ENCODE measurements around the gene SLC29A3. TPM values are rescaled to one million over a fixed set of nuclear protein-coding genes. Genes with fewer than 3 reads are reported as not detected.
A peak's percentile ranks its signal among the peaks of the same experiment; 100 is the strongest.

SLC29A3 gene
- total RNA-seq, result 1.7 TPM
- long read RNA-seq, partial matches to known transcripts, result 0 of 4 reads
- long read RNA-seq, other reads (novel, unspliced or antisense), result 1 of 4 reads

GRCh38 chr10:71319042-71319799 is at the start of gene SLC29A3:
Gene SLC29A3 (plus strand): TSS chr10:71319259. CDS start chr10:71319310, 51 bp downstream.
- Histone ChIP-seq H3K4me1 (peaks cover 28% of the 10 kb centered on the region), H3K27ac (replicated peaks) (peak within 1 kb of the TSS; percentile 80), H3K4me3 (peak within 1 kb of the TSS; percentile 86), H3K36me3 (peaks cover 7% of the 10 kb centered on the region), H3K27me3 (ENCODE audit: low read depth) (no peaks in the 10 kb centered on the region), H3K9me3 (replicated peaks) (no peaks in the 10 kb centered on the region)
- DNase-seq, result peak; percentile 83
- intact Hi-C loops (cut with micrococcal nuclease), result loop anchor here (10.0 kb wide), 1 partner anchor 256 kb away; no protein-coding TSS in a partner anchor
- TF ChIP-seq, protein P1, sequence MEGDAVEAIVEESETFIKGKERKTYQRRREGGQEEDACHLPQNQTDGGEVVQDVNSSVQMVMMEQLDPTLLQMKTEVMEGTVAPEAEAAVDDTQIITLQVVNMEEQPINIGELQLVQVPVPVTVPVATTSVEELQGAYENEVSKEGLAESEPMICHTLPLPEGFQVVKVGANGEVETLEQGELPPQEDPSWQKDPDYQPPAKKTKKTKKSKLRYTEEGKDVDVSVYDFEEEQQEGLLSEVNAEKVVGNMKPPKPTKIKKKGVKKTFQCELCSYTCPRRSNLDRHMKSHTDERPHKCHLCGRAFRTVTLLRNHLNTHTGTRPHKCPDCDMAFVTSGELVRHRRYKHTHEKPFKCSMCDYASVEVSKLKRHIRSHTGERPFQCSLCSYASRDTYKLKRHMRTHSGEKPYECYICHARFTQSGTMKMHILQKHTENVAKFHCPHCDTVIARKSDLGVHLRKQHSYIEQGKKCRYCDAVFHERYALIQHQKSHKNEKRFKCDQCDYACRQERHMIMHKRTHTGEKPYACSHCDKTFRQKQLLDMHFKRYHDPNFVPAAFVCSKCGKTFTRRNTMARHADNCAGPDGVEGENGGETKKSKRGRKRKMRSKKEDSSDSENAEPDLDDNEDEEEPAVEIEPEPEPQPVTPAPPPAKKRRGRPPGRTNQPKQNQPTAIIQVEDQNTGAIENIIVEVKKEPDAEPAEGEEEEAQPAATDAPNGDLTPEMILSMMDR (IDR thresholded peaks at IDR 0.05; ENCODE audit: borderline replicate concordance), result peak; percentile 69

- H3K4me1 ChIP-seq, result peaks cover 83% of the 10 kb centered on the region
- peak overlapping the region; percentile 88 for H3K27ac ChIP-seq (replicated peaks)
- intact Hi-C loops (cut with micrococcal nuclease), result loop anchor here (5.0 kb wide), 1 partner anchor 57 kb away; the partner anchor contains the start of gene UNC5B
- no peaks in the 10 kb centered on the region for H3K36me3 ChIP-seq
- TF ChIP-seq, protein P1 (IDR thresholded peaks at IDR 0.05; ENCODE audit: borderline replicate concordance), result no peak
- H3K27me3 ChIP-seq (ENCODE audit: low read depth), result no peaks in the 10 kb centered on the region
- H3K4me3 ChIP-seq, result no peak overlapping the region
- DNase-seq, result peak; percentile 52
- no peaks in the 10 kb centered on the region for H3K9me3 ChIP-seq (replicated peaks)
Measured at GRCh38 chr10:71269301-71270288, 49.5 kb upstream of the SLC29A3 start.

DNA sequence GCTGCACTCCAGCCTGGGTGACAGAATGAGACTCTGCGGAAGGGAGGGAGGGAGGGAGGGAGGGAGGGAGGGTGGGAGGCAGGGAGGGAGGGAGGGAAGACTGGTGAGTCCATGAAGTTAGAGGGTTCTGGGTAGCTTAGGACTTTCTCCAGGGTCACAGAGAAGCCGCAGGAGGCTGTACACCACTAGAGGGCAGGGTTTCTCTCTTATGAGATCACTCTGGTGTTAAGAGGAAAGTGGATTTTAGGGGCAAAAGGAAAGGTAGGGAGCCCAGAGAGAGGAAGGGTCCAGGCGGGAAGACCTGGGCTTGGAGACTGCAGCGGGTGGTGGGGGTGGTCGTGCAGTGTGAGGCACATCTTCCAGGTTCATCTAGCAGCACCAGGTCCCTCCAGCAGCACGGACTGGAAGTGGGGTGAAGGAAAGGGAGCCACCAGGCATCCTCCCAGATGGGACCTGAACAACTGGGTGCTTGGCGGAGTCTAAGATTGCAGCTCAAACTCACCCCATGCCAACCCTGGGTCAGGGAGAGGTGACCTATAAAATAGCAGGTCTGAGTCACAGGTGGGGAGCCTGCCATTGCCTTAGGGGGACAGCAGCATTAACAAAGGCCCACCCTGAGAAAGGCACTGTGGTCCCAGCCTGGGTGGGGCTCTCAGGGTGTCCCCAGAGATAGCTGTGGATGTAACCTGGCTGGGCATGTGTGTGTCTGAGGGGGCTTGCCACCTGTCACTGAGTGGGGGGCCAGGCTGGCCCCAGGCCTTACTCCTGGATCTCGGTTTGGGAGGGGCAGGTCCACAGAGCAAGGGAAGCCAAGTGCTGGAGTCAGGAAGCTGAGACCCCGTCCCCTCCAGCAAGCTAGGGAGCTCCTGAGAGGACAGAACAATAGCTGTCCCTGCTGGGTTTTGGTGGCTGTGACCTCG is 48.5 kb upstream of the SLC29A3 start:
- Histone ChIP-seq H3K4me1 (peaks cover 83% of the 10 kb centered on the region), H3K27me3 (ENCODE audit: low read depth) (no peaks in the 10 kb centered on the region), H3K27ac (replicated peaks) (peak overlapping the region; percentile 88), H3K36me3 (no peaks in the 10 kb centered on the region), H3K9me3 (replicated peaks) (no peaks in the 10 kb centered on the region), H3K4me3 (no peak overlapping the region)
- TF ChIP-seq, protein P1 (IDR thresholded peaks at IDR 0.05; ENCODE audit: borderline replicate concordance), result peak; percentile 72
- intact Hi-C loops (cut with micrococcal nuclease), result no loop called here
- no peak for DNase-seq

GRCh38 chr10:71271662-71272055 is 47.4 kb upstream of the SLC29A3 start:
- H3K36me3 ChIP-seq, result no peaks in the 10 kb centered on the region
- H3K27ac ChIP-seq (replicated peaks), result no peak overlapping the region
- TF ChIP-seq, protein P1 (IDR thresholded peaks at IDR 0.05; ENCODE audit: borderline replicate concordance), result no peak
- intact Hi-C loops (cut with micrococcal nuclease), result no loop called here
- no peak overlapping the region for H3K4me3 ChIP-seq
- H3K4me1 ChIP-seq, result peaks cover 74% of the 10 kb centered on the region
- no peaks in the 10 kb centered on the region for H3K27me3 ChIP-seq (ENCODE audit: low read depth)
- H3K9me3 ChIP-seq (replicated peaks), result no peaks in the 10 kb centered on the region
- DNase-seq, result no peak

Measured in left ventricle myocardium inferior (tissue), 1 donor.